LNCAP (cell line): ENCODE results near the gene PDXK.

Source experiments
- CTCF ChIP-seq: fragments of 450-650 bp; IDR thresholded peaks from 2 replicates; pipeline ENCODE4 v1.5.1; 2017; ENCODE audit warnings: mild to moderate bottlenecking

Gene PDXK

GRCh38 chr21:43718872-43719747 is at the start of gene PDXK:
Gene PDXK, plus strand, starts transcription at chr21:43719129. Its CDS starts 166 bp downstream, at chr21:43719295.
- no peak for TF ChIP-seq CTCF

GRCh38 chr21:43669828-43670605 is 48.9 kb upstream of the PDXK start:
- no peak for TF ChIP-seq CTCF

- no peak for TF ChIP-seq CTCF
These were observed 43.1 kb upstream of the PDXK start for GRCh38 chr21:43675871-43676270.

- no peak for TF ChIP-seq CTCF
These were observed 42.5 kb upstream of the PDXK start for GRCh38 chr21:43676391-43676790.

DNA sequence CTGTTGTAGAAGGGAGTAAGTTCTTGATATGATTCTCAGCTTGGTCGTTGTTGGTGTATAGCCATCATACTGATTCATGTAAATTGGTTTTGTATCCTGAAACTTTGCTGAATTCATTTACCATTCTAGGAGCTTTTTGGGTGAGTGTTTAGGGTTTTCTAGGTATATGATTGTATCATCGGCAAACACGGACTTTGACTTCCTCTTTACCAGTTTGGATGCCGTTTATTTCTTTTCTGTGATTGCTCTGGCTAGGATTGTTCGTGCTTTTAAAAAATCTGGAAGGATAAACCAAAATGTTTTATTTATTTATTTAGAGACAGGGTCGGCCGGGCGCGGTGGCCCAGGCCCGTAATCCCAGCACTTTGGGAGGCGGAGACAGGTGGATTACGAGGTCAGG is 39.0 kb upstream of the PDXK start:
- no peak for TF ChIP-seq CTCF

- no peak for TF ChIP-seq CTCF
These were observed 37.3 kb upstream of the PDXK start for GRCh38 chr21:43681650-43682049.

DNA sequence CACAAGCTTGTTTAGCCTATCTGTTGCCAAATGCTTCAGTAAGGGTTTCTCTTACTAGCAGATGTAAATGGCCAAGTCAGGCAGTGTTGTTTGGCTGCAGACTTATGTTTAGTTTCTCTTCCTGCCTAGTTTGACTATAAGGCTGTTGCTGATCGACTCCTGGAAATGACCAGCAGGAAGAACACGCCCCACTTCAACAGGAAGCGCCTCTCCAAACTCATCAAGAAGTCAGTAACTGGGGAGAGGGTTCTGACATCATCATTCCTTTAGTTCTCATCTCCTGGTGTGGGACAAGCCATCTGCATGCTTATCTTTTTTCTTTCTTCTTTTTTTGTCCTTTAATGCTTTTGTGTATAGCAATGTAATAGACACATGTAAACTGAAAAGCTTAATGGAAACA is 34.5 kb upstream of the PDXK start:
- no peak for TF ChIP-seq CTCF
